ENCODE measurements around the gene KIF19. TPM values are rescaled to one million over a fixed set of nuclear protein-coding genes. Genes with fewer than 3 reads are reported as not detected.

Gene KIF19
- total and polyA plus RNA-seq, 2 of the 4 experiments (the other 2 are of a cell fraction): not detected

- WGBS, 2 experiments (ENCODE audit: extremely low coverage in 2 of 2, insufficient read length in 1 of 2): no CpG with 5 or more reads among the region's 5 CpGs
- Histone ChIP-seq H2BK120ac (ENCODE audit: low read depth, low read length) (no peak overlapping the region), H2BK20ac (ENCODE audit: low read depth, low read length) (no peak overlapping the region), H3K4ac (ENCODE audit: low read depth, low read length) (no peak overlapping the region), H4K91ac (ENCODE audit: insufficient read depth, low read depth, low read length) (no peak overlapping the region), H3K9me3 (ENCODE audit: control insufficient read depth, insufficient read depth, low read length) (peaks cover 19% of the 10 kb centered on the region), H3K36me3 (ENCODE audit: control insufficient read depth, insufficient read depth, low read length) (no peaks in the 10 kb centered on the region), H3K27ac (ENCODE audit: insufficient read depth, low read length) (no peak overlapping the region), H4K20me1 (ENCODE audit: insufficient read depth, low read length) (no peaks in the 10 kb centered on the region), H2BK5ac (ENCODE audit: low read depth, low read length, poor library complexity, severe bottlenecking) (no peak overlapping the region), H3K9me1 (ENCODE audit: insufficient read depth, low read length) (no peaks in the 10 kb centered on the region), H3K79me1 (ENCODE audit: low read depth in 1 of 2, low read length in 2 of 2) (no peaks in the 10 kb centered on the region), H3K56ac (ENCODE audit: extremely low read depth, insufficient read depth, low read length) (no peak overlapping the region), H2AK9ac (replicated peaks; ENCODE audit: low read depth, low read length, poor library complexity) (no peak overlapping the region), H3K18ac (ENCODE audit: low read depth, low read length) (no peak overlapping the region), H3K9ac (ENCODE audit: low read depth, low read length) (no peak overlapping the region), H3K4me1 (ENCODE audit: control insufficient read depth, insufficient read depth, low read length) (no peaks in the 10 kb centered on the region), H3K14ac (replicated peaks; ENCODE audit: low read depth, low read length) (no peak overlapping the region), H3K4me2 (ENCODE audit: low read depth, low read length) (no peak overlapping the region), H4K8ac (ENCODE audit: low read depth in 2 of 2, low read length in 2 of 2) (no peak overlapping the region), H3K23ac (ENCODE audit: low read depth, low read length) (no peak overlapping the region), H2AFZ (replicated peaks; ENCODE audit: low read length, poor library complexity) (no peak overlapping the region), H4K5ac (ENCODE audit: low read depth, low read length) (no peak overlapping the region), H3K27me3 (ENCODE audit: control insufficient read depth, insufficient read depth, low read length) (no peaks in the 10 kb centered on the region), H3K4me3 (ENCODE audit: insufficient read depth, low read depth, low read length) (no peak overlapping the region), H2AK5ac (ENCODE audit: low read depth, low read length) (no peak overlapping the region), H2BK15ac (ENCODE audit: low read depth, low read length) (no peak overlapping the region)
- no peak for ATAC-seq (ENCODE audit: low read depth)
- ChIA-PET CTCF (no interaction called here), POLR2A (ENCODE audit: unreplicated experiment) (no interaction called here)
- TF ChIP-seq RCOR1 (IDR thresholded peaks at IDR 0.05; ENCODE audit: insufficient replicate concordance, low read length): no peak
- no peak for TF ChIP-seq BHLHE40 (IDR thresholded peaks at IDR 0.05; ENCODE audit: low read depth, low read length)
- no peak for TF ChIP-seq SMC3 (IDR thresholded peaks at IDR 0.05; ENCODE audit: low read depth, low read length)
- no peak for TF ChIP-seq RFX5 (IDR thresholded peaks at IDR 0.05; ENCODE audit: low read depth, low read length)
- TF ChIP-seq POLR2A (IDR thresholded peaks at IDR 0.05; ENCODE audit: low read depth, low read length): no peak
- dilution Hi-C loops (cut with HindIII; ENCODE audit: low sequenced_read_pairs, unreplicated experiment): no loop called here
- intact Hi-C loops (cut with micrococcal nuclease): no loop called here
- in situ Hi-C loops (cut with MboI; ENCODE audit: low sequenced_read_pairs): no loop called here
- BruUV-seq (replicated peaks): no TSS peak
- DNase-seq: no peak
These were observed 65.7 kb downstream of the KIF19 start for GRCh38 chr17:74391771-74392170.
